HL-60 (cell line): ENCODE data around the gene PCBD2.
"Not testable (repeated sequence)": the region's sequence is repeated elsewhere in the genome, so short reads cannot be mapped to it uniquely, and the experiment has no call there.

Experiments used
- DNase-seq, 2 experiments: peaks; one replicate each; pipeline ENCODE4 v3.0.0-alpha.2; 2010 to 2020; ENCODE audit warnings: low read depth in 1 of 2, low spot score in 1 of 2
- H3K27ac ChIP-seq: fragments of 250-450 bp; sonication (Bioruptor Pico); replicated peaks from 2 replicates; pipeline ENCODE4 v1.5.1; 2020; ENCODE audit warnings: mild to moderate bottlenecking, moderate library complexity
- H3K27me3 ChIP-seq: fragments of 250-450 bp; sonication (Bioruptor Pico); 2 replicates; pipeline ENCODE4 v1.5.1; 2021; ENCODE audit warnings: mild to moderate bottlenecking, moderate library complexity; ENCODE audit not compliant: insufficient read depth, poor library complexity, severe bottlenecking
- H3K4me3 ChIP-seq: replicated peaks from 2 replicates; pipeline ENCODE4 v1.5.1; 2011; ENCODE audit warnings: mild to moderate bottlenecking, control low read depth, low read length; ENCODE audit not compliant: insufficient read depth
- CTCF ChIP-seq: IDR thresholded peaks from one replicate; pipeline ENCODE4 v1.5.1; 2011; ENCODE audit warnings: low read length, control low read depth, inconsistent platforms; ENCODE audit not compliant: insufficient read depth
- GABPA ChIP-seq: IDR thresholded peaks from 2 replicates; pipeline ENCODE4 v1.6.1; 2012; ENCODE audit warnings: low read depth
- POLR2AphosphoS5 ChIP-seq: IDR thresholded peaks from 2 replicates; pipeline ENCODE4 v1.6.1; 2012; ENCODE audit warnings: low read depth
- REST ChIP-seq: IDR thresholded peaks from 2 replicates; pipeline ENCODE4 v1.6.1; 2012; ENCODE audit warnings: low read depth; ENCODE audit not compliant: insufficient replicate concordance
- SPI1 ChIP-seq: IDR thresholded peaks from 2 replicates; pipeline ENCODE4 v1.6.1; 2012; ENCODE audit warnings: low read depth, mild to moderate bottlenecking, borderline replicate concordance
- long read RNA-seq: library from polyadenylated mRNA; unstranded; transcript quantifications from one replicate; pipeline ENCODE4 v2.0.0, GENCODE V29; 2020

The PCBD2 gene
- long read RNA-seq, transcript PCBD2-201 (4 exons, 1,223 nt): major isoform, 7 of 8 reads
- long read RNA-seq, partial matches to known transcripts: 0 of 8 reads
- long read RNA-seq, other reads (novel, unspliced or antisense): 1 of 8 reads

DNA sequence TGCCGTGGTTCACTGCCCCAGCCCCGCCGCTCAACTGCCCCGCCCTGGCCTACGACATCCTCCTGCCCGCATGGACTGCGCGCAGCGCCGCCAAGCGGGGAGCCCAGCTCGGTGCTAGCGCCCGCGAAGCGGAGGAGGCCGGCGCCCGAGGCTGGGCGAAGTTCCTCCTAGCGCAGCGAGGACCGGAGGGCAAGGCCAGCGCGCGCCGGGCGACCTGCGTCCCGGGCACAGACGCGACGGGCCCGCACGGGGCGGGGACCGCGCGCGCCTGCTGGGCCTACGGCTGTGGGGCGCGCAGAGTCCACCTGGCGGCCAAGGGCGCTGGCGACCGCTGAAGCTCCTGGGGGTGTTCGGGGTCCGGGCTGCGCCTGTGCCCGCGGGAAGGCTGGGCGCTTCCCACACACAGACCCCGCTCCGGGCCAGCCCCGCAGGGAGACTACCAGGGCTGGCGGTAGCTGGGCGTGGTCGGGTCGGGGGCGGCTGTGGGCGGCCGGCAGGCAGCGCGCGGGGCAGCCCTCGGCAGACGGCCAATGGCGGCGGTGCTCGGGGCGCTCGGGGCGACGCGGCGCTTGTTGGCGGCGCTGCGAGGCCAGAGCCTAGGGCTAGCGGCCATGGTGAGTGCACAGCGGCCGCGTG, at the start of gene PCBD2:
TSS of gene PCBD2 (plus strand) at position 522 of the 636 bp plus-strand sequence. CDS start at position 531, 9 bp downstream.
- H3K4me3 ChIP-seq: peak within 1 kb of the TSS; percentile 49
- TF ChIP-seq POLR2AphosphoS5: peak; percentile 40; the same call in 1 of the 2 replicates
- no peak for TF ChIP-seq SPI1
- peak; percentile 47 for TF ChIP-seq CTCF
- peak; percentile 64 to 84 for DNase-seq
- no peaks in the 10 kb centered on the region for H3K27me3 ChIP-seq
- peak within 1 kb of the TSS; percentile 97 for H3K27ac ChIP-seq

DNA sequence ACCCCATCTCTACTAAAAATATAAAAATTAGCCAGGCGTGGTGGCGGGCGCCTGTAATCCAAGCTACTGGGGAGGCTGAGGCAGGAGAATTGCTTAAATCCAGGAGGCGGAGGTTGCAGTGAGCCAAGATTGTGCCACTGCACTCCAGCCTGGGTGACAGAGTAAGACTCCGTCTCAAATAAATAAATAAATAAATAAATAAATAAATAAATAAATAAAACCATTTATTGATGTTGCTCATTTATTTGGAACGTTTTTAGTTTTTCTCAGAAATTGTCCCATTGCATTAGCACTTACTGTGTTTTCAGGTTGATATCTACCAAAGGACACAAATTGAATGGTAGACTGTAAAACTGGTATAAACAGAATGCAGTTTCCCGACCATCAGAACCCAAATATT, 48.5 kb upstream of the PCBD2 start:
- not testable (repeated sequence) for H3K27me3 ChIP-seq, DNase-seq, H3K27ac ChIP-seq, H3K4me3 ChIP-seq

DNA sequence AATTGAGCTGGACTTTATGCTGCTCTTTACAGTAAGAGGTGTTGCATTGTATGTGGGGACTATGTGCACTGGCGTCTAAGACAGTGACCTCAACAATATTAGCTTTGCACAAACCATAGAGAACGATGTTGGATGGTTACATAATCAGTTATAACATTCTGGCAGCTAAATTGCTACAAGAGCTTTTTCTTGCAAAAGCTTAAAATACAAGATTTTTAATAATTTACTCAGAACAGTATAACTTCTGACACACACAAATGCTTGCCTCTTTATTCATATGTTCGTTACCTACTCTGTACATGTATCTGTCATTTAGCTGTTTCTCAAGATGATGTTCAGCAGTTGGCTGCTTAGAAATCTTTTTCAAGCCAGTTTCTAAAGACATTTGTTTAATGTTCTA, 47.5 kb upstream of the PCBD2 start:
- H3K27me3 ChIP-seq: no peaks in the 10 kb centered on the region
- no peak for DNase-seq
- H3K4me3 ChIP-seq: no peak overlapping the region
- H3K27ac ChIP-seq: no peak overlapping the region
- TF ChIP-seq SPI1 (no peak), REST (no peak), POLR2AphosphoS5 (no peak), GABPA (no peak), CTCF (no peak)

DNA sequence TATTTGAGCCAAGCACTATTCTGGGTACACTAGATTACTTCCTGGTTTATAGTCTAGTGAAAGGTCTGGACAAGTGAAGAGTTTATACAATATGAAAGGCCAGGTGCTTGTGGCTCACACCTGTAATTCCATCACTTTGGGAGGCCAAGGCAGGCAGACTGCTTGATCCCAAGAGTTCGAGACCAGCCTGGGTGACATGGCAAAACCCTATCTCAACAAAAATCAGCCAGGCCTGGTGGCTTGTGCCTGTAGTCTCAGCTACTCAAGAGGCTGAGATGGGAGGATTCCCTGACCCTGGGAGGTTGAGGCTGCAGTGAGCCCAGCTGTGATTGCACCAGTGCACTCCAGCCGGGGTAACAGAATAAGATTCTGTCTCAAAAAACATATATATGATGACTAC, 40.2 kb upstream of the PCBD2 start:
- Histone ChIP-seq H3K27ac (no peak overlapping the region), H3K4me3 (no peak overlapping the region), H3K27me3 (no peaks in the 10 kb centered on the region)
- TF ChIP-seq GABPA: no peak
- no peak for TF ChIP-seq POLR2AphosphoS5
- TF ChIP-seq SPI1: no peak
- TF ChIP-seq CTCF: no peak
- TF ChIP-seq REST: no peak
- no peak for DNase-seq
